ENCODE results near the gene KIF5C.

DNA sequence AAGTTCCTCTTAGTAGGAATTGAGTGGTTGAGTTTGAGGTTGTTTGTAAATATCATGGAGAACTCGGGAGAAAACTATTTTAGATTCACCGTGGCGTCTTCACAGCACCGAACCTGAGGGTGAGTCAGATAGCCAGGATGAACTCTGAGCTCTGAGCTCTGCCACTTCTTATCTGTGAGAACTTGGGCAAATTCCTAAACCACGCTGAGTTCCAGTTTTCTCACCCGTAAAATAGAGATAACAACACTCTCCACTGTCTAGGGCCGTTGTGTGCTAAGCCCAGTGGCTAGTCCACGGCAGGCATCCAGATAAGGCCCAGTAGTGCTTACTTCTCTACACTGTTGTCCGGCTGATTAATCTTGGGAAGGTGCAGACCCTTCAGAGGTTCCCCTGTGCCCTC is 7.0 kb downstream of the KIF5C start:
- TF ChIP-seq EZH2 (IDR thresholded peaks at IDR 0.05) (no peak), POLR2AphosphoS5 (IDR thresholded peaks at IDR 0.05; ENCODE audit: borderline replicate concordance, low read depth, low read length) (no peak)

Data from SK-N-MC (cell line).